Stromal cell of bone marrow (primary cell): Measurements from ENCODE around the gene NOTCH2NLA.
"Not testable (repeated sequence)": the region's sequence is repeated elsewhere in the genome, so short reads cannot be mapped to it uniquely, and the experiment has no call there.

ENCODE experiments used
- DNase-seq: peaks from one replicate; pipeline ENCODE4 v3.0.0-alpha.2; 2012; ENCODE audit warnings: low read depth

Gene NOTCH2NLA

GRCh38 chr1:146228710-146229477, at the start of gene NOTCH2NLA:
Gene NOTCH2NLA (minus strand): TSS chr1:146229021. CDS start chr1:146189337, 39,684 bp downstream.
- DNase-seq, result not testable (repeated sequence)

DNA sequence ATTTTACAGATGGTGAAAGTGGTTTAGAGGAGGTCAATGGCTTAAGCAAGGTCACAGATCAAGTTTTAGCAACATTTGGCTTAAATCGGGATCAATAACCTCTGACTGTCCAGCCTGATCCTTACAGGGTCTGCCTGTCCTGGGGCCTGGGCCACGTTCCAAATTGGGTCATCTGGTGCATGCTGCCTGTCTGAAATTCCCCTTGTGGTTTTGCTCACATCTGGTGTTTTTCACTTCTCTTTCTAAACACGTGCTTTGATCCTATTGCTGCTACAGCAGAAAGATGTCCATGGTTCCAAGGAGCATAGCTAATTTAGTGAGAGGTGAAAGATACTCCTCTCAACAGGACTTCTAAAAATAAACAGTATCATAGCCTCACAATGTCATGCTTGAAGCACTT, 49.5 kb upstream of the NOTCH2NLA start:
- DNase-seq, result not testable (repeated sequence)

DNA sequence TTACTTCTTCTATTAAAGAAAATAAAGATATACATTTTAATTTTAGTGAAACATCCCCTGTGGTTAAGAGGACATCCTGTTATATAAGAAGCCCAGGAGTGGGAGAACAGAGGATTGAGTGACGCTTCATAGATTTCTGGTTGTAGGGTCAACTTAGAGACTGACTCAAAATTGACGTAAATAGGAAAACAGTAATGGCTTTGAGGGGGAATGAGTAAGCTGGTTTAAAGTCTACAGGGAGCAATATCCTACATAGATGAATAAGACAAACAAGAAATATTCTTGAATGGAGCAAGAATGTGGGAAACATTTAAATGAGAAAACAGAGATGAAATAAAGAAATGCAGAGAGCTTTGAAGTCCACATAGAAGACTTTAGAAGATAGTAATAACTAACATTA, 48.3 kb upstream of the NOTCH2NLA start:
- not testable (repeated sequence) for DNase-seq

DNA sequence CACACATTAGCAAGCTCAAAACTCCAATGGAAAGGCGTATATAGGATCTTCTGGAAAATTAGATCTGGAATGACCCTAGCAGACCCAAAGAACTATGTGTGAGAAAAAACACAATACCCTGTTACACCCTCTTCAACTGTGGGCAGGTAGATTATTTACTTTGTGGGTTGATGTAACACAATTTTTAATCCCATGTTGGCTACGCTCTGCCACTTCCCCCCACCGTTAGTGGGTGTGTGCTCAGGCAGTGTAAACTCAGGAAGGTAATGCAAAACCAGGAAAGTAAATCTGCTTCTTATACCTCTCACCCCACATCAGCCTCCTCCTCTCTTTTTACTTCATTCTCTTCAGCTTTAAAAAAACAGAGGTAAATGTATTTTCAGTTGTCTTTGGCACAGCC, 45.3 kb upstream of the NOTCH2NLA start:
- not testable (repeated sequence) for DNase-seq

- DNase-seq, result not testable (repeated sequence)
Measured at GRCh38 chr1:146273194-146273593, 44.4 kb upstream of the NOTCH2NLA start.

GRCh38 chr1:146272734-146273133, 43.9 kb upstream of the NOTCH2NLA start:
- DNase-seq, result not testable (repeated sequence)

GRCh38 chr1:146271977-146272376, 43.2 kb upstream of the NOTCH2NLA start:
- not testable (repeated sequence) for DNase-seq

- DNase-seq, result not testable (repeated sequence)
Measured at GRCh38 chr1:146270129-146270528, 41.3 kb upstream of the NOTCH2NLA start.

DNA sequence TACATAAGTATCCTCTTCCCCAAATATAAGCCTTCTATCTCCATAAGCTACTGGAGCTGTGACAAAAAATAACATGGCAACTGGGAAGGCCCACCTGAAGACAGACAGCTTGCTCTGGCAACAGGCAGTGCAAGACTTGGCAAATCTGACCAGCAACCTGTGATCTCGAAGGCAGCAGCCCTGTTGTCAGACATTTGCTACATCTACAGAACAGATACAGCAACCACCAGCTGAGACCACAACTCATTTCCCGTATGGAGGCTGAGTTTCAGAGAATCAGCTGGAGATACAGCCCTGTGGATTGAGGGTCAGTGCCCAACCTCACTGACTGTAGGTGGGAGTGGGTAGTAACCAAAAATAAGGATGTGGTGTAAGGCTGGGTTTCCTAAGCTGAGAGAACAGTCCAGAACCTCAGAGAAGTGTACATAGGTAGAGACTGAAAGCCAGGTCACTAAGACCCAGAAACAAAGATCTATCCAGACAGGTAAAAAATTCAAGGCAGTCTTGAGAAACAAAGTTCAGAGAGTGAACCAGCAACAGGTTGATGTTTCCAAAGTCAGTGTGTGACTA, 37.4 kb upstream of the NOTCH2NLA start:
- not testable (repeated sequence) for DNase-seq

DNA sequence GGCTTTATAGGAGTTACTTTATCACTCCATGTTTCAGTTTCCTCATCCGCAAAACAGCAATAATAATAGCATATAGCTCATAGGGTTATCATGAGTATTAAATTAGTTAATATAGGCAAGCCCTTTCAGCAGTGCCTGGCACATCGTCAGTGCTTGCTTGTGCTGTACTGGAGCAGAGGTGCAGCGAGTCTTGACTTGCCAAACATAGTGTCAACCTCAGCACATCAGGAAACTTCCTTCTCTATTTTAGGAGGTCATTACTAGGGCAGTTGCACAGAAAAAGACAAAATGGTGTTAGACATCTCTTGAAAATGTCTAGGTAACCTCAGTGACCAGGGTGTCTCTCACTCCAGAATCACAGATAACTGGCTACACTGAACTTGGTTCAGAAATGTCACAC, 35.9 kb upstream of the NOTCH2NLA start:
- DNase-seq, result not testable (repeated sequence)

GRCh38 chr1:146260006-146260730, 31.3 kb upstream of the NOTCH2NLA start:
- DNase-seq, result not testable (repeated sequence)

- not testable (repeated sequence) for DNase-seq
Measured at GRCh38 chr1:146257992-146258552, 29.3 kb upstream of the NOTCH2NLA start.

GRCh38 chr1:146254569-146255197, 25.9 kb upstream of the NOTCH2NLA start:
- DNase-seq, result not testable (repeated sequence)

DNA sequence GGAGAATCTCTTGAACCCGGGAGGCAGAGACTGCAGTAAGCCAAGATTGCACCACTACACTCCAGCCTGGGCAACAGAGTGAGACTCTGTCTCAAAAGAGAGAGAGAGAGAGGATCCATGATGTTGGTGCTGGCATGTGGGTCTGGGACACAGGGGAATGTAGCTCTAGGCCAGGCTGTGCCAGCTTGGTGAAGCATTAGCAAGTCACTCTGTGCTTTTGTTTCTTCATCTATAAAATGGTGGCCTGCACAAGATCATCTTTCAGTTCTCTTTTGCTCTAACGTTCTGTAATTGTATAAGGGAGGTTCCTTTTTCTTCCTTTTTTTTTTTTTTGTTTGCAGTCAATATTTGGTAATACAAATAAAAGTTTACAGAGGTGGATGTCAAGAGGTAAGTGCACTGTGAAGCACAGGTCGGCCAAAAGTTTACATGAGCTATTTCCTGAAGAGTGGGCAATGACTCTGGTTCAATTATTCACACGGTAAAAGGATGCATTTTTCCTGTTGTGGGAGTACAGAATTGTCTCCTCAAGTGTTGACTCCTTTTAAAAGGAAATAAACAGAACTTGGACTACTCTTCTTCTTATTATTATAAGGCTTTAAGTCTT, 24.5 kb upstream of the NOTCH2NLA start:
- not testable (repeated sequence) for DNase-seq

DNA sequence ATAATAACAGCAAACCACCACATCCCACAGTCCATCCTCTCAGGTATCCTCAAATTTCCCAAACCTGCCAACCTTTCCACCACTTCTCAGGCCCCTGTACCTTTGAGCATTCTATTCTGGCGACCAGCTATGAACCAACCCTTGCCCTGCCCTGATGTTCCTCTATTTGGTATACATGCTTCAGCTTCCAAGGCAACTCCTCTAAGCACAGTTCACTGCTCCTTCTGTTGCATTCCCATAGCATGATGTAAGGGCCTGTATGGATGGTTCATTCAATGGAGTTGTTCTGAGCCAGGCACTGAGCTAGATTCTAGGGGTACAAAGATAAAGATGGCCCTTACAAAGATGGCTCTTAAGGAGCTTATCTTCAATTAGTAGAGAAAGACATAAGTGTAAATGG, 22.7 kb upstream of the NOTCH2NLA start:
- DNase-seq, result not testable (repeated sequence)

- DNase-seq, result not testable (repeated sequence)
Measured at GRCh38 chr1:146248643-146249042, 19.8 kb upstream of the NOTCH2NLA start.

DNA sequence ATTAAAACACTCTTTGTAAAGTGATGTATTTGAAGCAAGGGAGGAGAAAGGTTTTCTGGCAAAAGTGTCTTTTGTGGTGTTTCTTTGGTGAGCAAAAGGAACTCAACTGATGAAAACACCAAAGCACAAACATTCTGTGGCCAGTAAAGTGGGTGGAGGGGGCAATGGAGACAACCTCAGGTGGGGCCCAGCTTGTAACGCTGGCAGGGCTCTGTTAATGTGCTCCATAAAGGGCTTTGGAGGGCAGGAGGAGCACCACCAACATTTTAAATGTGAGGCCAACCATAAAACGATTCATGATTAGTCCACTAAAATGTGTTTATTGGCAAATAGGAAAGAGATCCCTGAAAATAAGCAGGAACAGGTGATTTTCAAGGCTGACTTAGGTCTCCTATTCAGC, 7.8 kb upstream of the NOTCH2NLA start:
- DNase-seq, result not testable (repeated sequence)

GRCh38 chr1:146236026-146236601, 7.3 kb upstream of the NOTCH2NLA start:
- DNase-seq, result not testable (repeated sequence)

DNA sequence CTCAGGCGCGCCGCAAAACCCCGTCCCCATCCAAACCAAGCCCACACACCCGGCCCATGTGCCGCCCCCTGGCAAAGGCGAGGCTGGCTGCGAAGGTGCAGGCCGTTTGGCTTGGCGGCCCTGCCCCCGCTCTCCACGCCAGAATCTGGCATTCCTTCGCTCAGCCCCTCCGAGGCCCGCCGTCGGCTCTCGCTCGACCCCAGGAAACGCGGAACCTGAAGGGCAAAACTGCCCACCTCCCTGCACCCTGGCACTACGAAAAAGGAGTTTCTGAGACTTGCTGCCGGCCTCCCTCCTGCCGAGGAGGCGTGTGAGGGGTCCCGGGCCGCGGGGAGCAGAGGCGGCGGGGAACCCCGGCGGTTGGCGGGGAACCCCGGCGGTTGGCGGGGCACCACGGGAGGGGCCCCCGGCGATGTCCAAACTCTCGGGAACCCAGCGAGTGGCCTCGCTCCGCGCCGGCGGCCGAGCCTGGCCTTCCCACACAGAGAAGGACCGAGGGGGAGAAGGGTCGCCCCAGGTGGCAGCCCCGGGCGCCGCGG, 608 bp downstream of the NOTCH2NLA start:
- not testable (repeated sequence) for DNase-seq

DNA sequence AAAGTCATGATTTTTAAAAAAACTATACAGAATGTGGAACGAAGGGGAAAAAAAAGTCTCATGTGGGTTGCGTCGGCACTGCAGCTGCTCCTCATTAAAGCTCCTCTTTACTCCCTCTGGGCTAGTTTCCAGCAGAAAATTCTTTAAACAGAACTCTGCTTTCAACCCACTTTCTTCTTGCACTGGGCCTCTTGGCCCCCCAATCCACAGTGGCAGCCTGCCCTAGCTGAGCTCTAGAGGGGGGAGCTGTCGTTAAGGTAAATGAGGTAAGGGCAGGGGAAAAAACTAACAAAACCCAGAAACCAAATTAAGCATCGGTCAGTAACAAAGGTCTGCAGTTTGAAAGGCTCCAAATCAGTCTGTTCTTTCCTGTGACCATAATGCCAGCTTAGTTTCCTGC, 54.3 kb downstream of the NOTCH2NLA start:
- not testable (repeated sequence) for DNase-seq

- DNase-seq, result not testable (repeated sequence)
Measured at GRCh38 chr1:146167740-146168139, 61.1 kb downstream of the NOTCH2NLA start.
